Smooth muscle cell (in vitro differentiated cells): Measurements from ENCODE around the gene OR14I1. TPM values are rescaled to one million over a fixed set of nuclear protein-coding genes. Genes with fewer than 3 reads are reported as not detected.

Experiments
- DNase-seq: peaks from one replicate; lab custom pipeline; 2025; ENCODE audit not compliant: unreplicated experiment; lab: John Stamatoyannopoulos, UW
- H2AFZ ChIP-seq: fragments of 200-600 bp; sonication (generic); 2 replicates; pipeline ENCODE4 v1.6.0; 2016; ENCODE audit warnings: antibody characterized with exemption, low read depth, mild to moderate bottlenecking
- H3F3A ChIP-seq: fragments of 200-600 bp; sonication (generic); 2 replicates; pipeline ENCODE4 v1.6.0; 2017; ENCODE audit warnings: antibody characterized with exemption, low read depth
- H3K27ac ChIP-seq: fragments of 200-600 bp; sonication (generic); 2 replicates; pipeline ENCODE4 v1.5.1; 2016; ENCODE audit warnings: low read depth, mild to moderate bottlenecking
- H3K27me3 ChIP-seq: fragments of 200-600 bp; sonication (generic); 2 replicates; pipeline ENCODE4 v1.6.1; 2016; ENCODE audit warnings: low read depth, mild to moderate bottlenecking
- H3K36me3 ChIP-seq: fragments of 200-600 bp; sonication (generic); 2 replicates; pipeline ENCODE4 v1.5.1; 2016; ENCODE audit warnings: low read depth
- H3K4me1 ChIP-seq: fragments of 200-600 bp; sonication (generic); 2 replicates; pipeline ENCODE4 v1.5.1; 2016; ENCODE audit warnings: low read depth
- H3K4me2 ChIP-seq: fragments of 200-600 bp; sonication (generic); 2 replicates; pipeline ENCODE4 v1.6.0; 2016; ENCODE audit warnings: mild to moderate bottlenecking
- H3K4me3 ChIP-seq: fragments of 200-600 bp; sonication (generic); 2 replicates; pipeline ENCODE4 v1.5.1; 2016; ENCODE audit warnings: mild to moderate bottlenecking
- H3K79me2 ChIP-seq: fragments of 200-600 bp; sonication (generic); 2 replicates; pipeline ENCODE4 v1.6.0; 2016; ENCODE audit warnings: low read depth, mild to moderate bottlenecking
- H3K9ac ChIP-seq: fragments of 200-600 bp; sonication (generic); 2 replicates; pipeline ENCODE4 v1.6.0; 2016; ENCODE audit warnings: low read depth
- H3K9me3 ChIP-seq: fragments of 200-600 bp; sonication (generic); replicated peaks from 2 replicates; pipeline ENCODE4 v1.5.1; 2016; ENCODE audit warnings: low read depth
- H4K20me1 ChIP-seq: fragments of 200-600 bp; sonication (generic); 2 replicates; pipeline ENCODE4 v1.6.0; 2016; ENCODE audit warnings: low read depth
- WGBS: methylation state at CpG from one replicate; pipeline ENCODE4 v1.1.7; 2016; ENCODE audit warnings: low lambda C conversion rate; 5-methylcytosine and 5-hydroxymethylcytosine counted together
- polyA plus RNA-seq: library from polyadenylated mRNA; unstranded; fragments of >200 nt; fragmentation: Nextera tagmentation; extraction: Ambion mirVana; gene quantifications from 2 replicates; pipeline ENCODE4 v1.2.1, GENCODE V29; 2016
- total RNA-seq: library from RNA; depleted of rRNA; stranded (reverse); fragments of >200 nt; gene quantifications from 2 replicates; pipeline ENCODE4 v1.2.3, GENCODE V29; 2014
- TF ChIP-seq, protein P1 (sequence below): fragments of 200-600 bp; sonication (generic); IDR thresholded peaks from 2 replicates; pipeline ENCODE4 v1.5.1; 2017; ENCODE audit warnings: borderline replicate concordance, mild to moderate bottlenecking, antibody characterized with exemption; ENCODE audit not compliant: insufficient read depth, poor library complexity, severe bottlenecking

Gene OR14I1
- total and polyA plus RNA-seq, 2 experiments from 2014 or later = not detected

DNA sequence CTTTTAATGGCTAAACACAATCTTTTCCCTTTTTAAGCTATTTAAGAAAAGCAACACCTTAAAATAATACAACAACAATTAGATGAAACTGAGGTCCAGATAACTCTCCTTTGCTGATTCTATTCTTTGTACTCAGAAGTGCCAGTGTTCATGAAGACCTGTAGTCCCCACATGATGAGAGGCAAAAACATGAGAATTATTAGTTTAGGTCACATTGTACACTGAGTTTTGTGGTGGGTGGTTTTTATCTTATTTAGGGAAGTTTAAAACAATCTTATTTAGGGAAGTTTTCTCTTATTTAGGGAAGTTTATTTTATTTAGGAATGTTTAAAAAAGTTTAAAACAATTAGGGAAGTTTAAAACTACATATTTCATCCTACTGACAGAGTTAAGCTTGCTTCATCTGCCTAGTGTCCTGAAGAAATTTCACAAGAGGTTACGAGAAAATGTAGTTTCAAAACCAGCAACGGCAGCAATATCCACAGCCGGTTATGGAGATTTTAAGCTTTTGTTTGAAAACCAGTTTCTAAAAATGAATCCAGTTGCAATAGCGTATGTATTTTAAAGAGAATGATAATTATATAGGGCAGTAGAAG is 7.8 kb upstream of the OR14I1 start:
- H3K4me2 ChIP-seq = no peak overlapping the region
- no peak overlapping the region for H3K4me3 ChIP-seq
- no peaks in the 10 kb centered on the region for H3K4me1 ChIP-seq
- no peaks in the 10 kb centered on the region for H3F3A ChIP-seq
- no peaks in the 10 kb centered on the region for H3K36me3 ChIP-seq
- 69% methylated on average over 4 of the region's 4 CpGs for WGBS
- H3K27me3 ChIP-seq = no peaks in the 10 kb centered on the region
- H2AFZ ChIP-seq = no peak overlapping the region
- H3K9me3 ChIP-seq = peaks cover 18% of the 10 kb centered on the region
- TF ChIP-seq, protein P1, sequence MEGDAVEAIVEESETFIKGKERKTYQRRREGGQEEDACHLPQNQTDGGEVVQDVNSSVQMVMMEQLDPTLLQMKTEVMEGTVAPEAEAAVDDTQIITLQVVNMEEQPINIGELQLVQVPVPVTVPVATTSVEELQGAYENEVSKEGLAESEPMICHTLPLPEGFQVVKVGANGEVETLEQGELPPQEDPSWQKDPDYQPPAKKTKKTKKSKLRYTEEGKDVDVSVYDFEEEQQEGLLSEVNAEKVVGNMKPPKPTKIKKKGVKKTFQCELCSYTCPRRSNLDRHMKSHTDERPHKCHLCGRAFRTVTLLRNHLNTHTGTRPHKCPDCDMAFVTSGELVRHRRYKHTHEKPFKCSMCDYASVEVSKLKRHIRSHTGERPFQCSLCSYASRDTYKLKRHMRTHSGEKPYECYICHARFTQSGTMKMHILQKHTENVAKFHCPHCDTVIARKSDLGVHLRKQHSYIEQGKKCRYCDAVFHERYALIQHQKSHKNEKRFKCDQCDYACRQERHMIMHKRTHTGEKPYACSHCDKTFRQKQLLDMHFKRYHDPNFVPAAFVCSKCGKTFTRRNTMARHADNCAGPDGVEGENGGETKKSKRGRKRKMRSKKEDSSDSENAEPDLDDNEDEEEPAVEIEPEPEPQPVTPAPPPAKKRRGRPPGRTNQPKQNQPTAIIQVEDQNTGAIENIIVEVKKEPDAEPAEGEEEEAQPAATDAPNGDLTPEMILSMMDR = no peak
- DNase-seq = no peak
- H3K27ac ChIP-seq = no peak overlapping the region
- H3K9ac ChIP-seq = no peak overlapping the region
- H3K79me2 ChIP-seq = no peaks in the 10 kb centered on the region
- H4K20me1 ChIP-seq = no peaks in the 10 kb centered on the region

DNA sequence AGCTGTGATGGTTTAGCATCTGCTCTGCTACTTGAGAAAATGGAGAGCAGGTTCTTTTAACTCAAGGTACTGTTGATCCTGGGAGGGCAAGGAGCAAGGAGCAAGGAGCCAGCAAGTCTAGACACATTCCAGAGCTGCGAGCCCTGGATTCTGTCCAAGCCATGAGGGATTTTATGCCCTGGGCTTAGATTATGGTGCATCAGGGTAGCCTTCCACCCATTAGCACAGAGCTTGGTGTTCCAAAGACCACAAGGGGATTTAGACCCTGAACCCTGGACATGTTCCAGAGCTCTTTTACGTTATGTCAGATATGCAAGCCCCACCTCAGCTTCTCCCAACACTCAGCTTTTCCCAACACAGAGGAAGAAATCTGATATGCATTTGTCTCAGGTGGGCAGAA is 2.0 kb upstream of the OR14I1 start:
- no peak overlapping the region for H2AFZ ChIP-seq
- no peaks in the 10 kb centered on the region for H3K79me2 ChIP-seq
- H3K27ac ChIP-seq = no peak overlapping the region
- WGBS = 79% methylated on average over 2 of the region's 2 CpGs
- no peak overlapping the region for H3K4me2 ChIP-seq
- TF ChIP-seq, protein P1 = no peak
- H3F3A ChIP-seq = no peaks in the 10 kb centered on the region
- no peak for DNase-seq
- H3K4me1 ChIP-seq = no peaks in the 10 kb centered on the region
- H4K20me1 ChIP-seq = no peaks in the 10 kb centered on the region
- no peaks in the 10 kb centered on the region for H3K27me3 ChIP-seq
- H3K36me3 ChIP-seq = no peaks in the 10 kb centered on the region
- no peak overlapping the region for H3K9ac ChIP-seq
- H3K4me3 ChIP-seq = no peak overlapping the region
- peaks cover 16% of the 10 kb centered on the region for H3K9me3 ChIP-seq

DNA sequence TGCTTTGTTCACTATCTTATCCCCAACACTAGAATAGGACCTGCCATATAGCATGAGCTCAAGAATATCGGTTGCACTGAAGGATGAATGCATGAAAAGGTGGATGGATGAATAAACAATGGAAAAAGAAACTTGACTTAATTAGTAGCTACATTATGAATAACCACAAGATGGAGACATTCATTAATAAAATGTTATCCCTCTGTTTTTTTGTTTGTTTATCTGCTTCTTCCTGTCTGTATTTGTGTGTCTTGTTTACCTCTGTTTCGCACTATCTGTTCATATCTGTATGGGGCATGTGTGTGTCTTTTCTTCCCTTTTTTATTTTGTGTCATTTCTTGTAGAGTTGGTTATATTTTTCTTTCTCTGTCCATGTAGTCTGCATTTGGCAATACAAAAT is 1.1 kb upstream of the OR14I1 start:
- WGBS = 67% methylated on average over 2 of the region's 2 CpGs
- Histone ChIP-seq H3K9ac (no peak overlapping the region), H3K36me3 (no peaks in the 10 kb centered on the region), H3K4me3 (no peak overlapping the region), H3K4me1 (no peaks in the 10 kb centered on the region), H3K27ac (no peak overlapping the region), H3K79me2 (no peaks in the 10 kb centered on the region), H3K9me3 (peaks cover 16% of the 10 kb centered on the region), H4K20me1 (no peaks in the 10 kb centered on the region), H3K27me3 (no peaks in the 10 kb centered on the region), H2AFZ (no peak overlapping the region), H3F3A (no peaks in the 10 kb centered on the region), H3K4me2 (no peak overlapping the region)
- no peak for DNase-seq
- TF ChIP-seq, protein P1 = no peak

DNA sequence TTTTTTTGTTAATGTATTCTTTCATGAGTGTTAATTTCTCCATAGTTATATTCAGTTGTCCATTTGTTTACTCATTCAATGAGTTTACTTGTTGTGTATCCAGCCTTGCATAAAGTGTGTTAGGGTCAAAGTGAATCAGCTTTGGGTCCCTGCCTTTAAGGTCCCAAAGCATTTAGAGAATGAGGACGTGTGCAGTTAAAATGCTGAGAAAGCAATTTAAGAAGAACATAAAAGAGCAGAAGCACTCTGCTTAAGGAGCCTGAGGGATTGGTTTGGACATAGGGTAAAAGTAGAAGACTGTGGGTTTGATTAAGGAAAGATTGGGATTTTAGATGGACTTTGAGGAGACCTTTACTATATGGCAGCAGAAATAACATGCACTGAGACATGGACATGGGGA is 3.5 kb downstream of the OR14I1 start:
- no peak overlapping the region for H3K4me3 ChIP-seq
- no peak overlapping the region for H2AFZ ChIP-seq
- no peaks in the 10 kb centered on the region for H3F3A ChIP-seq
- no peak overlapping the region for H3K27ac ChIP-seq
- H4K20me1 ChIP-seq = no peaks in the 10 kb centered on the region
- TF ChIP-seq, protein P1 = no peak
- peaks cover 24% of the 10 kb centered on the region for H3K9me3 ChIP-seq
- no peak for DNase-seq
- no peak overlapping the region for H3K4me2 ChIP-seq
- H3K27me3 ChIP-seq = no peaks in the 10 kb centered on the region
- no peaks in the 10 kb centered on the region for H3K36me3 ChIP-seq
- no peak overlapping the region for H3K9ac ChIP-seq
- 56% methylated on average over 1 of the region's 1 CpG for WGBS
- H3K4me1 ChIP-seq = no peaks in the 10 kb centered on the region
- no peaks in the 10 kb centered on the region for H3K79me2 ChIP-seq
